GM12865 (cell line): ENCODE results near the gene ECI1.

ENCODE experiments used
- DNase-seq: peaks from one replicate; pipeline ENCODE4 v3.0.0; 2010; ENCODE audit warnings: low read depth
- H3K4me3 ChIP-seq: 2 replicates; pipeline ENCODE4 v1.5.1; 2011; ENCODE audit warnings: mild to moderate bottlenecking, low read depth, low read length, control low read depth
- CTCF ChIP-seq: IDR thresholded peaks from 2 replicates; pipeline ENCODE4 v1.5.1; 2011; ENCODE audit warnings: low read length, control low read depth, low read depth, inconsistent platforms; ENCODE audit not compliant: insufficient read depth; ENCODE audit errors: missing control alignments

Gene ECI1

DNA sequence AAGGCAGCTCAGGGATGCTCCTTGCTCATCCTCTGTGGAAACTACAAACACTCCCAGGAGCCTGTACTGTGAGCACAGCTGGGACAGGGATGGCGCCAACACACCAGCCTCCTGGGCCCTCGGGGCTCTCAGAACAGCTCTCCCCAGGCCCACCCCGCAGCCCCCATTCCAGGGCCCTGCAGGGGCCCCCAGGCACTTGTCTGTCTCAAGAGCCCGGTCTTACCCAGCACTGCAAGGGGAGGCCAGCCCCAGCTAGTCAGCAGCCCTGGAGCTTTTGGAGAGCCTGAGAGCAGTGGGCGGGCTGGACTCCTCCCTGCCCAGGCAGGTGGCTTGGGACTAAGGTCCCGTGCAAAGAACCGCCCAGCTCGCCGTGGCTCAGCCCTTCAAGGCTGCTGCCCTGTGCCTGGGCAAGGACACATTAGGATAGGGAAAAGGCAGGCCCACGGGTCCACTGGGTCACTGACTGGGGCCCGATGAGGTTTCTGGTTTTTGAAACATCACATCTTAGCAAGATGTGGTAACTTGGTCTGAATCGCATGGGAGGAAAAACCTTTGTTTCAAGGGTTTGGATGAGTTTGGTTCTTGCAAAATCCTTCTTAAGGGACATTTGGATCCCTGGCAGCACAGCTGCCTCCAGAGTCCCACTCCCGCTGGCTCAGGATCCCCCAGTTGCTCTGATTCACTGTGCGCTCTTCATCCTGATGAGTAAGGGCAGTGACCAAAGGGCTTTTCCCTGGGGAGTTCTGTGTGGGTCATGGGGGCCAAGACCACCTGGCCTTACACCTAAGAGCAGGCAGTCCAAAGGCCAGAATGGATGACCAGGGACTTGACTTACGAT lies 12.3 kb downstream of the ECI1 start:
- no peak for TF ChIP-seq CTCF
- H3K4me3 ChIP-seq: no peak overlapping the region
- DNase-seq: no peak

- no peak overlapping the region for H3K4me3 ChIP-seq
- no peak for DNase-seq
- TF ChIP-seq CTCF: no peak
Measured at GRCh38 chr16:2238150-2238837, 13.1 kb downstream of the ECI1 start.

GRCh38 chr16:2237493-2238149 lies 13.8 kb downstream of the ECI1 start:
- no peak for TF ChIP-seq CTCF
- no peak for DNase-seq
- no peak overlapping the region for H3K4me3 ChIP-seq

GRCh38 chr16:2237102-2237482 lies 14.3 kb downstream of the ECI1 start:
- no peak for TF ChIP-seq CTCF
- no peak for DNase-seq
- no peak overlapping the region for H3K4me3 ChIP-seq

GRCh38 chr16:2236337-2237101 lies 14.9 kb downstream of the ECI1 start, which contains the start of gene DNASE1L2:
Gene DNASE1L2 (plus strand): TSS chr16:2236444. CDS start chr16:2236817, 373 bp downstream.
- no peak within 1 kb of the TSS for H3K4me3 ChIP-seq
- no peak for DNase-seq
- no peak for TF ChIP-seq CTCF

GRCh38 chr16:2235695-2236336 lies 15.6 kb downstream of the ECI1 start:
- no peak for DNase-seq
- no peak for TF ChIP-seq CTCF
- no peak overlapping the region for H3K4me3 ChIP-seq
